ENCODE measurements around the gene FOXE3. TPM values are rescaled to one million over a fixed set of nuclear protein-coding genes. Genes with fewer than 3 reads are reported as not detected.

The FOXE3 gene
- total RNA-seq, 4 donors from 2014 or later: not detected

GRCh38 chr1:47378147-47378546 lies 37.9 kb upstream of the FOXE3 start:
- Histone ChIP-seq H3K27me3 (no peaks in the 10 kb centered on the region), H3K4me3 (no peak overlapping the region), H3K27ac (replicated peaks in 1 of 4) (no peak overlapping the region), H3K9me3 (no peaks in the 10 kb centered on the region), H3K36me3 (peaks cover 19 to 78% (median 53%) of the 10 kb centered on the region in 4 donors), H3K4me1 (peaks cover 0 to 15% (median 5%) of the 10 kb centered on the region in 4 donors)
- TF ChIP-seq CTCF (IDR thresholded peaks at IDR 0.05) (no peak), POLR2AphosphoS5 (IDR thresholded peaks at IDR 0.05) (peak in 1 of 2 donors; percentile 7), EP300 (IDR thresholded peaks at IDR 0.05) (no peak), POLR2A (IDR thresholded peaks at IDR 0.05; ENCODE audit: low read depth) (no peak)
- 57% methylated on average over 1 of the region's 1 CpG for WGBS
- intact Hi-C loops (cut with DNase I): no loop called here
- DNase-seq (ENCODE audit: extremely low spot score): no peak

GRCh38 chr1:47380699-47381098 lies 35.4 kb upstream of the FOXE3 start:
- WGBS: 97% methylated on average over 5 of the region's 5 CpGs
- peaks cover 0 to 59% (median 28%) of the 10 kb centered on the region in 4 donors for H3K36me3 ChIP-seq

GRCh38 chr1:47382399-47382983 lies 33.6 kb upstream of the FOXE3 start:
- whole genome bisulfite sequencing: 80% methylated on average over 3 of the region's 3 CpGs
- peaks cover 0 to 44% (median 22%) of the 10 kb centered on the region in 4 donors for H3K36me3 ChIP-seq
- intact Hi-C loops (cut with DNase I): no loop called here
- H3K9me3 ChIP-seq: no peaks in the 10 kb centered on the region
- no peak for TF ChIP-seq POLR2AphosphoS5 (IDR thresholded peaks at IDR 0.05)
- TF ChIP-seq CTCF (IDR thresholded peaks at IDR 0.05): no peak
- TF ChIP-seq POLR2A (IDR thresholded peaks at IDR 0.05; ENCODE audit: low read depth): no peak
- TF ChIP-seq EP300 (IDR thresholded peaks at IDR 0.05): no peak
- H3K4me1 ChIP-seq: peaks cover 0 to 12% (median 5%) of the 10 kb centered on the region in 4 donors
- H3K27me3 ChIP-seq: no peaks in the 10 kb centered on the region
- H3K4me3 ChIP-seq: no peak overlapping the region
- no peak for DNase-seq (ENCODE audit: extremely low spot score)
- no peak overlapping the region for H3K27ac ChIP-seq (replicated peaks in 1 of 4)

More at GRCh38 chr1:47380699-47381098, 35.4 kb upstream of the FOXE3 start:
- no peaks in the 10 kb centered on the region for H3K9me3 ChIP-seq
- TF ChIP-seq CTCF (IDR thresholded peaks at IDR 0.05) (no peak), EP300 (IDR thresholded peaks at IDR 0.05) (no peak), POLR2AphosphoS5 (IDR thresholded peaks at IDR 0.05) (no peak), POLR2A (IDR thresholded peaks at IDR 0.05; ENCODE audit: low read depth) (no peak)
- no peaks in the 10 kb centered on the region for H3K27me3 ChIP-seq
- peaks cover 0 to 15% (median 5%) of the 10 kb centered on the region in 4 donors for H3K4me1 ChIP-seq
- no peak overlapping the region for H3K4me3 ChIP-seq
- H3K27ac ChIP-seq (replicated peaks in 1 of 4): no peak overlapping the region
- no peak for DNase-seq (ENCODE audit: extremely low spot score)
- intact Hi-C loops (cut with DNase I): no loop called here

- peaks cover 0 to 12% (median 11%) of the 10 kb centered on the region in 4 donors for H3K4me1 ChIP-seq
- no peak for DNase-seq (ENCODE audit: extremely low spot score)
- intact Hi-C loops (cut with DNase I): no loop called here
- TF ChIP-seq CTCF (IDR thresholded peaks at IDR 0.05) (no peak), EP300 (IDR thresholded peaks at IDR 0.05) (no peak), POLR2AphosphoS5 (IDR thresholded peaks at IDR 0.05) (no peak), POLR2A (IDR thresholded peaks at IDR 0.05; ENCODE audit: low read depth) (no peak)
- no peak overlapping the region for H3K4me3 ChIP-seq
- H3K9me3 ChIP-seq: no peaks in the 10 kb centered on the region
- no peaks in the 10 kb centered on the region for H3K27me3 ChIP-seq
- H3K27ac ChIP-seq (replicated peaks in 1 of 4): no peak overlapping the region
- 87% methylated on average over 3 of the region's 3 CpGs for WGBS
- H3K36me3 ChIP-seq: peaks cover 0 to 39% (median 22%) of the 10 kb centered on the region in 4 donors
Observed at GRCh38 chr1:47384083-47384482, 32.0 kb upstream of the FOXE3 start.

All from esophagus muscularis mucosa (tissue), 4 donors.